HG03108 (cell line): Measurements from ENCODE around the gene ASAP3.

Experiments
- ATAC-seq: cut with Tn5 transposase; IDR thresholded peaks from one replicate; pipeline ENCODE4 v1.9.1; 2021; ENCODE audit warnings: moderate library complexity; ENCODE audit not compliant: unreplicated experiment

Gene ASAP3

GRCh38 chr1:23478896-23479665 lies 4.9 kb downstream of the ASAP3 start:
- no peak for ATAC-seq

- ATAC-seq = no peak
Measured at GRCh38 chr1:23477359-23478144, 6.4 kb downstream of the ASAP3 start.

- no peak for ATAC-seq
Measured at GRCh38 chr1:23475641-23476040, 8.3 kb downstream of the ASAP3 start.

GRCh38 chr1:23475134-23475628 lies 8.8 kb downstream of the ASAP3 start:
- ATAC-seq = no peak

- no peak for ATAC-seq
Measured at GRCh38 chr1:23473037-23473800, 10.8 kb downstream of the ASAP3 start.

DNA sequence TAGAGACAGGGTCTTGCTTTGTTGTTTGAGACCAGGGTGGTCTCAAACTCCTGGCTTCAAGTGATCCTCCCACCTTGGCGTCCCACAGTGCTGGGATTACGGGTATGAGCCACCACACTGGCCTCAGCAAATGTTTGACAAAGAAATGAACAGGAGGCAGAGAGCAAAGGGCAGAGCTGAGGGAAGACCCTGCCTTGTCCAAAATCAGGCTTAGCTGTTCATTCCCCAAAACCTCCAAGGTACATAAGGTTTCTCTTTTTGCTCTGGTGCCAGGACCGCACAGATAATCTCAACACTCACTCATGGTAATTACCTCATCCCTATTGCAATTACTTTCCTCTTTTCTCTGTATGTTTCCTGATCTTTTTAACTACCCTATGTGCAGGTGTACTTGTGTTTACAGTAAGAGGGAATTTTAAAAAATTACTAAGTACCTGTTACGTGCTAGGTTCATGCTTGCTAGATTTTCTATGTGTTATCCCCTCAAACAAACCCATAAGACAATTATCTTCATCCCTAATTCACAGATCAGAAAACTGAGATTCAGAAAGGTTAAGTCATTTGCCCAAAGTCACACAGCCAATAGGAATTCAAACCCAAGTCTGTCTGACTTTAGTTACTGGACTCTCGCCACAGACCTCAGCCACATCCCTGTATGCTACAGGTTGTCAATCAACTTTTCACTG lies 11.5 kb downstream of the ASAP3 start:
- no peak for ATAC-seq

DNA sequence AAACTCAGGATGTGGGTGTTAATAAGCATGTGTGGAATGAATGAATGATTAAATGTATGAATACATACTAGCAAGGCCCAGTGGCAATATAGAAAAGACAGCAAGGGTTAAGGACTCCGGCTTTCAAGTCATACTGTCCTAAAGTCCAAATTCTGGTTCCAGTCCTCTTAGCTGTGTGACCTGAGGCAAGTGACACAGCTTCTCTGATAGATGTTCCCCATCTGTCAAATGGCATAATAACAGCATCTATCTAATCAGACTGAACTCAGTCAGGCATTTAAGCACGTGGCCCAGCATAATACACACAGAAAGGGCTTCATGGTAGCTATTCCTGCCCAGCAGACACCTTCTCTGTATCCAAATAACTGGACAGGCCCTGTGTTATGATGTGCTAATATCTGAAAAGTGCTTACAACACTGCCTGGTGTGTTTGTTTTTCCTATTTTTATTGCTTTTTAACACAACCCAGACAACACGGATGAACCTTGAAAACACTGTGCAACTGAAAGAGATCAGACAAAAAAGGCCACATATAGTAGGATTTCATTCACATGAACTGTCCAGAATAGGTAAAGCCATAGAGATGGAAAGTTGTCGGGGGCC lies 12.4 kb downstream of the ASAP3 start:
- ATAC-seq = no peak

DNA sequence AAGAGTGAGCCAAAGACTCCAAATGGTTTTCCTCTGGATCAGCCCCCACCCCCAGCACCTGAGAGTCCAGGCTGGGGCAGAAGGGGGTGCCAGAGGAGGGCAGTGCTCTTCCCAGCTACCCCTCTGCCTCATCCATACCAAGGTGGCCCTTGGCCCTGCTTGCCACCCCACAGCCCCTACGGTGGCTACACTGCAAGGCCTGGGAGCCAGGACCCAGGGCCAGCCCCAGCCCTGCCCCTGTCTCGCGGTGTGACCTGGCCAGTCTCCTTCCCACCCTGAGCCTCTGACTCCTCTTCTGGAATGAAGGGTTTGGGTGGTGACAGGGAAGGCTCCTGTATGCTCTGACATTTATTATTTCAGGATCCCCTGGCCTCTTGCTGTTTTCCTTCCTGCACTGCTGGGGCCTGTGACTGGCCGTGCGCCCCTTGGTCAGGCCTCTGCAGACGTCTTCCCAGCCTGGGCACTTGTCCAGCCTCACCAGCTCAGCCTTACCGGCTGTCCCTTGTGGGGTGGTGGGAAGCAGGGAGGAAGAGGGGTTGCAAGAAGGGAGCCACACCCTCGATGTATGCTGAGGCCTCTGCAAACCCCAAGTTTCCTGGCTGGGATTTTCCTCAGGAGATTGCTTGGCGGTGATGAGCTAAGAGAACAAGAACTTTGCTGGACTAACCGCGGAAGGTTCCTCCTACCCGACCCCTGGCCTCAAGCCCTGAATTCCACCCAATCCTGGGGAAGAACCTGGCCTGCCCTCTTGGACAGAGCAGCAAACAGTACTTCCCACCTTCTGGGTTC lies 13.5 kb downstream of the ASAP3 start:
- no peak for ATAC-seq

- ATAC-seq = no peak
Measured at GRCh38 chr1:23469372-23469982, 14.5 kb downstream of the ASAP3 start.

DNA sequence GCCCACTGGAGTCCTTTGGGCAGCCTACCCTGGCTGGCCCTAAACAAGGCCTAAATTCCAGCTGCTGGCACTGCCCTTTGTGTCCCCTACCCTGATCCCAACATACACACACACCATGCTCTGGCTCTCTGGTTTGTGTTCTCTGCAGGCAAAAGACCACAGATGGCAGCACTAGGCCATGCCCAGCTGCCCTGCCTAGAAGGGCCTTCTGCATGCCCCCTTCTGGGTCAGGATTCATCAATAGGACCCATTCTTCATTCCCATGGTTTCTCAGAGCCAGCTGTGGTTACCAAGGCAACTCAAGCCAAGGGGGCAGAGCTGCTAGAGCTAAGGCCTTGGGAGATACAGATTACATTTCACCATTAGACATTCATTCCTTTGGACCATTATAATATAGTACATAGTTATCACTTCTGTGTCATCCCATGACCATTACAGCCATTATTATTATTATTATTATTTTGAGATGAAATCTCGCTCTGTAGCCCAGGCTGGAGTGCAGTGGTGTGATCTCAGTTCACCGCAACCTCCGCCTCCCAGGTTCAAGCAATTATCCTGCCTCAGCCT lies 17.5 kb downstream of the ASAP3 start:
- ATAC-seq = no peak

DNA sequence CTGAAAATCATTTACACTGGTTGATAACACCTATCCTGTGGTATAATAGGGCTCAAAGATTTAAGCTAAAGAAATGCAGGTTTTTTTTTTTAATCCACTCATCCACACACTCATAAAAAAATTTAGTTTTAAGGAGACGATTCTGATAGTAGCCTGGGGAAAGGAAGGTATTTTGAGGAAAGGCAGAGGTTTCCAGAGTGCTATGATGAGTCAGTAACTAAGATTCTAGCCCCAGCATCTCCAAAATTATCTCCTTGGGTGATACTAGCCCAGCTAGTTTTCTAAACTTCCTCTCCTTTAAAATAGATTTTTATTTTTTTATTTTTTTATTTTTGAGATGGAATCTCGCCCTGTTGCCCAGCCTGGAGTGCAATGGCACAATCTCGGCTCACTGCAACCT lies 20.7 kb downstream of the ASAP3 start:
- ATAC-seq = no peak

- ATAC-seq = no peak
Measured at GRCh38 chr1:23462766-23463165, 21.2 kb downstream of the ASAP3 start.

- no peak for ATAC-seq
Measured at GRCh38 chr1:23461050-23461449, 22.9 kb downstream of the ASAP3 start.

- no peak for ATAC-seq
Measured at GRCh38 chr1:23460519-23460918, 23.5 kb downstream of the ASAP3 start.

GRCh38 chr1:23459338-23459757 lies 24.6 kb downstream of the ASAP3 start:
- no peak for ATAC-seq

DNA sequence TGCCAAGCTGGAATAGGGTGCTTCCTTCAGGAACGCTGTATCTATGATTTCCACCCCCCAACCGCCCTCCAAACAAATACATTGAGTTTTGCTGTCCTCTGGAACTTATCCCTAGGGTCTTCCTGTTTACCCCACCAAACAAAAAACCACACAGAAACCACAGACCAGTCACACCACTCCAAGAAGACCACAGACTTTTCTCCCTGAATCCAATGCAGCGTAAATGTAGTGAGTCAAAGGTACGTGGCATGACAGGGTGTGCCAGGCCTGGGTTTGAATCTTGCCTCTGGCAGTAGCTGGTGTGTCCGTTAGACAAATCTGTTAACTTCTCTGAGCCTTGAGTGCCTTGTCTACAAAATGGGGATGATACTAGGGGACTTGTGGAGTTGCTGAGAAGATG lies 27.8 kb downstream of the ASAP3 start:
- ATAC-seq = no peak

GRCh38 chr1:23453455-23454000 lies 30.5 kb downstream of the ASAP3 start:
- ATAC-seq = no peak

- ATAC-seq = no peak
Measured at GRCh38 chr1:23452011-23452411, 32.0 kb downstream of the ASAP3 start.

DNA sequence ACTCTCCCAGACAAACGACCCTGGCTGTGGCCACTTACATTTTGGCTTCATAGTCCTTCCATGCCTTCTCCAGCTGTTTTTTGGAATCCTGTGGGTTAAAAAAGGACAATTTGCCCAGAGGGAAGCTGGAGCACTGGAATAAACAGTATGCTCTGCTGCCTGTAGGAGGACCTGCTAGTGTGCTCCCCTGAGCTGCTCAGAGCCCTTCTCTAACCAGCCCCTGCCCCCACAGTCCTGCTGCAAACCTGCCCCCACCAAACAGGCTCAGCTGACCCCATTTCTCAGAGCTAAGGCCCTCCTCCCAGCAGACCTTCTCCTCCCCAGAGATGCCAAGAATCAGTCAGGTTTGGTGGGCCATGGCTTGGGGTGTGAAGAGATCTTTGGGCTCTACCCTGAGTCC lies 32.5 kb downstream of the ASAP3 start:
- ATAC-seq = no peak
